ENCODE results near the gene ORC3.

The ORC3 gene

GRCh38 chr6:87589693-87590416 lies at the start of gene ORC3, which contains the start of gene RARS2:
ORC3 (plus strand) TSS chr6:87590135; CDS start chr6:87590169, 34 bp downstream.
RARS2 (minus strand) TSS chr6:87589987; CDS start chr6:87589957, 30 bp downstream.
- DNase-seq (ENCODE audit: low read depth in 1 of 2, low spot score in 1 of 2) = peak; percentile 87 to 91

- no peak for DNase-seq (ENCODE audit: low read depth in 1 of 2, low spot score in 1 of 2)
These were observed 49.4 kb upstream of the ORC3 start for GRCh38 chr6:87540539-87540938.

GRCh38 chr6:87541041-87541440 lies 48.9 kb upstream of the ORC3 start:
- no peak for DNase-seq (ENCODE audit: low read depth in 1 of 2, low spot score in 1 of 2)

GRCh38 chr6:87541744-87542143 lies 48.2 kb upstream of the ORC3 start:
- no peak for DNase-seq (ENCODE audit: low read depth in 1 of 2, low spot score in 1 of 2)

- DNase-seq (ENCODE audit: low read depth in 1 of 2, low spot score in 1 of 2) = no peak
These were observed 46.0 kb upstream of the ORC3 start for GRCh38 chr6:87543696-87544473.

- DNase-seq (ENCODE audit: low read depth in 1 of 2, low spot score in 1 of 2) = no peak
These were observed 45.5 kb upstream of the ORC3 start for GRCh38 chr6:87544474-87544735.

- DNase-seq (ENCODE audit: low read depth in 1 of 2, low spot score in 1 of 2) = no peak
These were observed 38.1 kb upstream of the ORC3 start for GRCh38 chr6:87551799-87552198.

GRCh38 chr6:87553159-87553765 lies 36.7 kb upstream of the ORC3 start:
- DNase-seq (ENCODE audit: low read depth in 1 of 2, low spot score in 1 of 2) = no peak

- no peak for DNase-seq (ENCODE audit: low read depth in 1 of 2, low spot score in 1 of 2)
These were observed 34.4 kb upstream of the ORC3 start for GRCh38 chr6:87555506-87555905.

GRCh38 chr6:87558446-87558845 lies 31.5 kb upstream of the ORC3 start:
- DNase-seq (ENCODE audit: low read depth in 1 of 2, low spot score in 1 of 2) = no peak

GRCh38 chr6:87561017-87561416 lies 28.9 kb upstream of the ORC3 start:
- DNase-seq (ENCODE audit: low read depth in 1 of 2, low spot score in 1 of 2) = no peak

GRCh38 chr6:87572021-87572420 lies 17.9 kb upstream of the ORC3 start:
- DNase-seq (ENCODE audit: low read depth in 1 of 2, low spot score in 1 of 2) = no peak

- DNase-seq (ENCODE audit: low read depth in 1 of 2, low spot score in 1 of 2) = no peak
These were observed 17.1 kb upstream of the ORC3 start for GRCh38 chr6:87572883-87573282.

GRCh38 chr6:87573307-87574024 lies 16.5 kb upstream of the ORC3 start:
- no peak for DNase-seq (ENCODE audit: low read depth in 1 of 2, low spot score in 1 of 2)

- no peak for DNase-seq (ENCODE audit: low read depth in 1 of 2, low spot score in 1 of 2)
These were observed 15.6 kb upstream of the ORC3 start for GRCh38 chr6:87574237-87574804.

- DNase-seq (ENCODE audit: low read depth in 1 of 2, low spot score in 1 of 2) = no peak
These were observed 14.5 kb upstream of the ORC3 start for GRCh38 chr6:87575423-87575822.

GRCh38 chr6:87583822-87584221 lies 6.1 kb upstream of the ORC3 start:
- no peak for DNase-seq (ENCODE audit: low read depth in 1 of 2, low spot score in 1 of 2)

- DNase-seq (ENCODE audit: low read depth in 1 of 2, low spot score in 1 of 2) = no peak
These were observed 3.4 kb upstream of the ORC3 start for GRCh38 chr6:87586371-87587077.

- DNase-seq (ENCODE audit: low read depth in 1 of 2, low spot score in 1 of 2) = no peak
These were observed 1.1 kb upstream of the ORC3 start for GRCh38 chr6:87588756-87589407.

GRCh38 chr6:87590417-87590880 lies 514 bp downstream of the ORC3 start:
- no peak for DNase-seq (ENCODE audit: low read depth in 1 of 2, low spot score in 1 of 2)
